ENCODE data around the gene DCK.

DCK gene

GRCh38 chr4:71062436-71062835, 69.0 kb downstream of the DCK start:
- no peak for DNase-seq

GRCh38 chr4:71063711-71064110, 70.3 kb downstream of the DCK start:
- DNase-seq, result no peak

GRCh38 chr4:71064521-71064920, 71.1 kb downstream of the DCK start:
- no peak for DNase-seq

GRCh38 chr4:71065991-71066510, 72.6 kb downstream of the DCK start:
- DNase-seq, result no peak

- no peak for DNase-seq
Observed at GRCh38 chr4:71066737-71067716, 73.6 kb downstream of the DCK start.

GRCh38 chr4:71069063-71069462, 75.6 kb downstream of the DCK start:
- DNase-seq, result no peak

- no peak for DNase-seq
Observed at GRCh38 chr4:71070015-71070414, 76.6 kb downstream of the DCK start.

- DNase-seq, result peak in 2 of 58 donors; percentile 1 to 4
Observed at GRCh38 chr4:71074452-71075299, 81.2 kb downstream of the DCK start.
